GM19438 (cell line): Measurements from ENCODE around the gene USP13.
"Not testable (repeated sequence)": the region's sequence is repeated elsewhere in the genome, so short reads cannot be mapped to it uniquely, and the experiment has no call there.

Experiments used
- ATAC-seq: cut with Tn5 transposase; IDR thresholded peaks from one replicate; pipeline ENCODE4 v1.9.1; 2021; ENCODE audit warnings: low read depth; ENCODE audit not compliant: unreplicated experiment

USP13 gene

DNA sequence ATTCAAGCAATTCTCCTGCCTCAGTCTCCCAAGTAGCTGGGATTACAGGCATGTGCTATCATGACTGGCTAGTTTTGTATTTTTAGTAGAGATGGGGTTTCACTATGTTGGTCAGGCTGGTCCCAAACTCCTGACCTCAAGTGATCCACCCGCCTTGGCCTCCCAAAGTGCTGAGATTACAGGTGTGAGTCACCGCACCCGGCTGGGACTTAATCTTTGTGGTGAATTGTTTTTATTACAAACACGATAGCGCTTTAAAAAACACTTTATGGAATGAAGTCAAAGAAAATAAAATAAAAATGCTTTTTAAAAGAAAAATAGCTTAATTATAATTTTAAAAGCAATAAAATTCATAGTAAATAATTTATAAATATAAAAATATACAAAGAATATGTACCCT lies 130.0 kb downstream of the USP13 start:
- not testable (repeated sequence) for ATAC-seq

DNA sequence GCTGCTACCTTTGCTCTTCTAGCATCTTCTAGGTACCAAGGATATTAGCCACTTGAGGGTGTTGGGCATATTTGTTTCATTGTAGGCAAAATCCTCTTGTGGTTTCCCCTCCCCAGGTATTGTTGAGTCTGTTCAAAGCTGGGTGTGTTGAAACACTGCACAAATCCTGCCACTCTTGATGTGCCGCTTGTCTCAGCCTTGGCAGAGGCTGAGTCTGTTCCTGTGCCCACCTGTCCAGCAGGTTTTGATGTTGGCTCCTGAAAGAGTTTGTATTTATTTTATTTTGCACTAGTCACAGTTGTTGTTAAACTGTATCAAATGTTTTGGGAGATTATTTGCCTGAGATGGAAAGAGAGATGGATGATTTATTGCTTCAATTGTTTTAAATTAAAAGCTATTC lies 136.2 kb downstream of the USP13 start:
- no peak for ATAC-seq

DNA sequence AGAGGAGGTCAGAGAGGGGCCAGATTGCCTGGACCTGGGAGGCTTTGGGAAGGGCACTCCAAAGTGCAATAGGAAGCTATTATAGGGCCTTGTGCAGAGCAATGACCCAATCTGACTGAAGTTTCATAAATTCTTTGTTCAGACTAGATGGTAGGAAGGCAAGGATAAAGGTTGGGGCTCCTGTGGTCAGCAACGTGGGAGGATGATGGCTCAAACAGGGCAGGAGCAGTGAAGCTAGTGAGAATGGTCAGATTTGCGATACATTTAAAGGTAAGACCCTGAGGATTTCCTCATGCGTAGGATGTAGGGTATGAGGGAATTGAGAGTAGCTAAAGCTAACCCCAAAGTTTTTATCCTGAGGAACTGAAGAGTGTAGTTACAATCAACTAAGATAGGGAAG lies 139.0 kb downstream of the USP13 start:
- no peak for ATAC-seq

DNA sequence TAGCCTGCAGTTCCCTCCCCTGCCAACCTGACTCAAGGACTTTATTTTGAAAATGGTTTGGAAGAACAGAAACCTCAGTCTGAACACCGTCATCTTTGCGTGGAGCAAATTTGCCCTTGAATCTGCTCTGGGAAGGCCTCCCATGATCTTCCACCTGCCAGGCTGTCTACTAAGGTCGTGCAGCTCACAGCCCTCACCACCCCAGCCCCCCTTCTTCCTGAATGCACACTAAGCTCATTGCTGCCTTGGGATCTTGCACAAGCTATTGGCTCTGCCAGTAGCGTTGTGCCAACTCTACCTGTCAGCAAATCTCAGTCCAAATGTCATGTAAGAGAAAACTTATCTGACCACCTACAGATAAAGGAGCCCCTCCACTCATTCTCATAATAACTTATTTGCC lies 141.5 kb downstream of the USP13 start:
- no peak for ATAC-seq

DNA sequence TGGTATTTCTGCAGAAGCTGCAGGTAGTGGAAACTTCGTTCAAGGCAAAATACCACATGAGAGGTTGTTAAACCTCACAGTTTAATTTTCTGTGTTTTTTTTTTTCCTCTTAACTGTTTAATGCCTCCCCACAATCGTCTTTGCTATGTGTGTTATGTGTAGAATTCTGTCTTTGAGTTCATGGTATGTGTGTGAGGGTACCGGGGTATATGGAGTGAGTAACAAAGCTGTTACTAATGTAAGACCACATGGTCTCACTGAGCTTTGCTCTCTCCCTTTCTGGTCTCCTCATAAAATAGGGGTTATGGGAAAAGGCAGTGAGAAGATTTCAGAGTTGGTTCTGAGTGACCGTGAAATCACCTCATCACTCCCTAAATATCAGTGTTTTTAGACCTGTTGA lies 143.6 kb downstream of the USP13 start:
- no peak for ATAC-seq

DNA sequence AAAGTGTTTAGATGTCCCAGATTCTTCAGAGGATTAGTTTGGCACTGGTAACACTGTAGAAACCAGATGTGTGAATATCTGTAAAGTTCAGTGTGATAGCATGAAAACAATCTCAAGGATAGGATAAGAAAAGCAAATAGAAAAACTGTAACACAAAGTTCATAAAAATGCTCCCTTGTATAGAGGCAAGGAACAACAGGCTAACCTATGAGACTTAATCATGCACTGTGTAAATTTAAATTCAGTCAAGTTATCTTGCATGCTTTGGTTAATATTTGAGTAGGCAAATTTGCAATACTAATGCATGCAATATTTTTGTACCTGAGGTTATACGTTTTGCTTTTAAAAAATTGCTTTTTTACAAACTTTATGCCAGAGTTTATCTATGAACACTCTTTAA lies 144.4 kb downstream of the USP13 start:
- no peak for ATAC-seq

DNA sequence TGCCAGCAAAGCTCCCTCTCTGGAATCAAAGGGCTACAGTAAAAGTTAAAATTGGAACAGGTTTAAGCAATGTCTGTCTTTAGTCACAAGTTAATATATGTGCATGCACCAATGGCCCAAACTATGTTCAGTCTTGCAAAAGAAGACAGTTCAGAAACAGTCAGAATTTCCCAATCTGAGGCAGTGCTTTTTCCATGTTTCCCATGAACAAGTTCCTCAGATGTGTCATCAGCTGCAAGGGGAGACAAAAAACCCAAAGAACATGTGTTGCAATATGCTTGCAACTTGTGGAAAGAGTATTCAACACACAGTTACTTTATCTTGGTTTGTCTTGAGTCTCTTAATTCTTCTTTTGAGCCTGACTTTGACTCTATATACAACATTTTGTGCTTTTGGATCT lies 148.4 kb downstream of the USP13 start:
- ATAC-seq, result no peak

DNA sequence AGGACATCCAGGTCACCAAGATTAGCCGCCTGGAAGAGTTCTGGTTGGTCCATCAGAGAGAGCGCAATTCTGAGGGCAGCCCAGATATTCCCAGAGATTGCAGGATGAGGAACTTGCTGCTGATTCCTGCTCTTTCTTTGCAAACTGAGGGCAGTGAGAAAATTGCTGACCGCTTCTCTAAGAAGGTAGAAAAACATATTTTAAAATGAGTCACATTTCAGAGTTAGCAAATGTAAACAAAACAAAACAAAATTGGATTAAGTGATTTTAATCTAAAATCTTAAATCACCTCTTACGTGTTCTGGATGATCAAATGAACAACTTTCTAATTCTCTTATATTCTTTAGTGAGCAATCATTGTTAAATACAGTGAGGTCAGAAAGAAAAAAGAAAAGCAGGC lies 149.0 kb downstream of the USP13 start:
- ATAC-seq, result no peak

DNA sequence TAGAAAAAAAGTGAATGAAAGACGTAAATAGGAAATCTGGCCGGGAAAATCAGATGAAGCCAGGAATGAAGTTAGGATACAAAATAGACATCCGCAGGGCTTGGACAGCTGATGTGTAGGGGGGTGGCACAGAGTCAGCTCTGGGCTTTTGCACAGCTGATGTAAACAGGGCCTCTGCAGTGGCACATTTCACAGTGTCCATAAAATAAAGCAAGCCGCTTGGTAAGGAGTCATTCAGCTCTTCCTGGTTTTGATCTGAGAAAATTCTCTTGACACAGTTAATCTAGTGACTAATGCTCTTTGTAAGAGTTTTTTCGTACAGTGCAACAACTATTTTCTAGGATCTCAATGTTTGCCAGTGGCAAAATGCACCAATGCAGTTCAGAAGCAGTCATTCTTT lies 153.3 kb downstream of the USP13 start:
- no peak for ATAC-seq

DNA sequence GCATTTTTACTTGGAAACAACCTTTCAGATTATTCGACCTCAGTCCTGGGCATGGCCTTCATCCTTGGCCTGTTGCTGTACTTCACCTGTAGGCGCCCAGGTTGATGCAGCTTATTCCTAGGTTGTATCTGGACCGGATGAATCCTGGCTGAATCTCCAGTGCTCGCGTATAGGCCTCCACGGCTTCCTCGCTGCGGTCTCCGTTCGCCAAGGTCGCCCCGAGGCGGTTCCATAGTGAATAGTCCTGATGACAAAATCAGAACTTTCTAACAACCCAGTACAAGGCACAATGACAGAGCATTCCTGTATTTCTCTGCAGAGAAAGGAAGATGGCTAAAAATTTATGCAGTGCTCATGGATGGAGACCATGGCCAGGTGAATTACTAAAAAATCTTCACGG lies 154.7 kb downstream of the USP13 start:
- ATAC-seq, result no peak

DNA sequence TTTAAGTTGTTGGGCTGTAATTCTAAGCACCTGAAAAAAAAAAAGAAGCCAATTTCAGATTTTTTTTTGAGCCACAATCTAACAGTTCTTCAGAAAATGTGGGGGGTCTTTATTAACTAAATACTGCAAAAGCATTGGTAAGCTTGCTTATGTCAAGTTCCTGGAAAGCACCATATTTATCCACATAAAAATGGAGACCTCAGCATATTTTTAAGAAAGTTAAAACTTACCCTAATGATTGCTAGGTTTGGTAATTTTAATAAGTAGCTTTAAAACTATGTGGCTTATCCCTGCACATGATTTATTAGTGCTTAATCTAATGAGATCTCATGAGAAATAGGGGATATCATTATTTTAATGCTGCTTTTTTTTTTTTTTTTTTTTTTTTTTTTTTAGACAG lies 156.8 kb downstream of the USP13 start:
- ATAC-seq, result no peak

DNA sequence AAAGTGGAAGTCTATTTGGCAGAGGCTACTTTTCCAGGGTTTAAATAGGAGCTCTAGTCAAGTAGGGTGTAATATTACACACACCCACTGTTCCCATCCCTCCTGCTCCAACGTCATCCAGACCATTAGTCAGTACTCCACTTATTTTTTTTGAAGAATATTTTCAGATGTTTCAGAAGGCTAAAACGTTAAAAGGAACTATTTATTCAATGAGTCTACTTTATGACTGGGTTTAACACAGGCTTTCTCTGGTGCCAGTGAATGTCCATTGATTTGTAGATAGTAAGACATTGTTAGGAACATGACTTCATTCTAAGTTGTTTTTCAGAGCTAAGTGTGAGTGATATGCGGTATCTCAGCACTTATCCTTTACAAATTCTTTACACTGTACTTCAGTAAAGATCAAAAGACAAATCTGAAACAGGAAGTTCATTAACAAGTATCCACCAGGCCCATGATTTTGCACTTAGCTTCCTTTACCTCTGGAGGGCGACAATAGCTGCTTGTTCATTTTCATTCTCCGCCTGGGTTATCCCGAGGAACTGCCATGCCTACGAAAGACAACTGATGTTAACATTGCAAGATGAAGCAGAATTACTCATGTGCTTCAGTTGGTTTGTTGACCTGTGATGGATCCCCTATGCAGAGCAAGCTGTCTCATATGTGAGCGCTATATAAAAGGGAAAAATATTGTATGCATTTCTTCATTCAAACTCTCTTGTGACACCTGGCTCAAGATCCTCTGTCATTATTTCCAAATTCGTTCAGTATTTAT lies 158.7 kb downstream of the USP13 start:
- ATAC-seq, result peak; percentile 87

DNA sequence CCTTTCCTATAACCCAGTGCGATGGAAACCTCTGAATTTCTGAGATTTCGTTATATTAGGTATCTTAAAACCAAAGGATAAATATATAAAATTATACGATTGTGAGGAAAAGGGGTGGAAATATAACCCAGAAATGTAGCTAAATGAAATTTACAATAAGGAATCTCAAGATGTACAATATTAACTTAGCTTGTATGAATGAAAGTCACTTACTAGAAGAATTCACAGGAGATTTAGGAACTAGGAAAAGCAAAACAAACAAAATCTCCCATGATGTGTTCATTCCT lies 159.2 kb downstream of the USP13 start:
- no peak for ATAC-seq

DNA sequence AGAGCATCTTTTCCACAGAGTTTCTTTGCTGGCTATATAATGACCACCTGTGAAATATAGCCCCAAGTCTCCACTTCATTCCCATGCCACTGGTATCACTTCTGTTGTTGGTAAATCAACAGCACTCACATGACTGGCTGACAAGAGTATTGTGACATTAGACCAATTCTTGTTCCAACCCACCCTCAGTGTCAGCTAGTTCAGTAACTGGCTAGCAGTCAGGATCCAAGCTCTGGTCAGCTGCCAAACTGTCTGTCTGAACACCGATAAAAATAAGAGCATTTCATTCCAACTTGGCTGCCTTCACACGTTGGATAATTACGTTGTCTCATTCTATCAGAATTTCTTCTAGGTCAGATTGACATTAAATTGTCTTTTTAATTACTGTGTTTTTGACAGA lies 166.5 kb downstream of the USP13 start:
- ATAC-seq, result no peak

DNA sequence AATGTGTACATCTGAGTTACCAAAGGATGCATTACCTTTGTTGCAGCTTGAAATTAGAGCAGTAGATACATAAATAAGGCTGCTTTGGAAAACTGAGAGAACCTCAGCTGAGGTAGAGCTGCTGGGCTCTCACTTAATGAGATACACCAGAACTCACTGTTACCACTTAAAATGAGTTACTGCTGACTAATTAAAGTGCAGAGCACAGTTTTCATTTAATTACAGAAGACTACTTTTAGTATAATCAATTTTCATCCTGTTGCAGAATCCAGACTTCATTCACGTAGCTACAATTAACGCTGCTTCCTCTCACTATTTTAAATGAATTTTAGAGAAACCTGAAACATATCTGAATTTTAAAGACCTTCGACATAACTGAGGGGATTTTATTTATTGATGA lies 169.5 kb downstream of the USP13 start:
- no peak for ATAC-seq

DNA sequence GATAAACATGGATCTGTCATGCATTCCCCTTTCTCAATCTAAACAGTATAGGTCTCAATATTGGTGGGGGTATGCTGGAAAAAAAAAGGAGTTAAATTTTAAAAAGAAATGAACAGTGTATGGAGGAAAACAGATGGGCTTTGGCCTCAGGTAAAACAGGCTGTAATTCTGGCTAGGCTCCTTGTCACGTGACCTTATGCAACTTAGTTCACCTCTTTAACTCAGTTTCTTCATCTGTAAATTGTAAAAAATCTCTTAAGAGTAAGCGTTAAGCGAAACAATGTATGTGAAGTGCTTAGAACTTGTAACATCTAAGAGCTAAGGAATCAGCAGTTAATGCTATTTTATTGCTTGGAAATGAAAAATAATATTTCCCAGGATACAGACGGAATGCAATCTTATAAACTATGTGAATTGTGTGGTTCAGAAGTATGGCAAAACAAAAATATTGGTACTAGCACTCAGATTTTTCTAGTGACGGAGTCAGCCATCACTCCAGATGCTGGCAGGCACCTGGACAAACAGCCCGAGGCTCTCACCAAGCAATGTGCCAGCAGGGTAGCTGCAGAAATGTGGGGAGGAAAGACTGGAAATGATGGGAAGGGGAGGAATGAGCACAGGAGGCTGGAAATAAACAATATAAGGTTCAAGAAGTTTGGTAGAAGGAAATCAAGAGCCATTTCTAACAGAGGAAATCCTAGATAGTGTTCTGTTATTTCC lies 172.8 kb downstream of the USP13 start:
- no peak for ATAC-seq

DNA sequence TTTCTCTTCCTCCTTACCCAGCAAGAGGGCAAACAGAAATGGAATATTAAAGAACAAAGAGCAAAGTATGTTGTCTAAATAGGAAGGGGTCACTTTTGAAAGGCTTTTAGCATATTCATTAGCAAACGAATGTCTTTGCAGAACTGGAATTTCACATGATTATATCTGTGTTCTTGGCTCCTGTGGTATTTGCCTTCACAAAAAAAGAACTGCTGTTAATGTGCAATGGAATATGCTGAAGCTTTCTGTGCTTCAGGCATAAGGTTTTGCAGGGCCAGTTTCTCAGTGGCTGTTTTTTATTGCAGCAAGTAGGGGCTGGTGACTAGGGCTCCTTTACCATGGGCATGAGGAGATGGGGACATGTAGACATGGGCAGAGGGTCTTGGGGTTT lies 173.4 kb downstream of the USP13 start:
- ATAC-seq, result no peak

DNA sequence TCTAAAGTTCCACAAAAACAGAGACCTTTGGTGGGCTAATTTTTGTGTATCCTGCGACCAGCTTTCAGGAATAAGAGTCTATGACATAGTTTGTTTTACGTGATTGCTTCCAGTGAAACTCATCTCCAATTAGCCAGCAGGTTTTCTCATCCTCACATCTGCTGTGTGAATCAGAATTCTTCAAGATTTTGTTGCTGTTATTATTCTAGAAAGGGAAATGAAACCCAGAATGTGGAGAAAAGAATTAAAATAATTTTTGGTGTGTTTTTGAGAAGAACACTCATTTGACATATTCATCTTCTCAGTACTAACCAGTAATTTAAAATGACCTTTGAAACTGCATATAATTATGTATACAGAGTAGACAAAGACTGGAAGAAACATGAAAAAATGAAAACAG lies 175.9 kb downstream of the USP13 start:
- no peak for ATAC-seq

DNA sequence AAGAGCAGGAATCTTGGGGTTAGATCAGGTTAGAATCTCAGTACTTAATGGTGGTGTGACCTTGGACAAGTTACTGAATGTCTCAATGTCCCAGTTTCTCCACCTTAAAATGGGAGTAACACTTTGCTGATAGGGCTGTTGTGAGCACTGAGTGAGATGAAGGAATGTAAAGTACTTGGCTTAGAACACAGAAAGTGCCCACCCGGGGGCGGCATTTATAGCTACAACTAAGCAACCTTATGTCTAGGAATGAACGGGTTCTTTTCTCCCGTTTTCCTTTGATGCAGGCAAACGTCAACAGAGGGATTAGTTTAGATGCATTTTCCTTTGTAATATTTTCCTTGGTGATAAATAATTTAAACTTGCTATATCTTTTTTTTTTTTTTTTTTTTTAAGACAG lies 176.6 kb downstream of the USP13 start:
- no peak for ATAC-seq

DNA sequence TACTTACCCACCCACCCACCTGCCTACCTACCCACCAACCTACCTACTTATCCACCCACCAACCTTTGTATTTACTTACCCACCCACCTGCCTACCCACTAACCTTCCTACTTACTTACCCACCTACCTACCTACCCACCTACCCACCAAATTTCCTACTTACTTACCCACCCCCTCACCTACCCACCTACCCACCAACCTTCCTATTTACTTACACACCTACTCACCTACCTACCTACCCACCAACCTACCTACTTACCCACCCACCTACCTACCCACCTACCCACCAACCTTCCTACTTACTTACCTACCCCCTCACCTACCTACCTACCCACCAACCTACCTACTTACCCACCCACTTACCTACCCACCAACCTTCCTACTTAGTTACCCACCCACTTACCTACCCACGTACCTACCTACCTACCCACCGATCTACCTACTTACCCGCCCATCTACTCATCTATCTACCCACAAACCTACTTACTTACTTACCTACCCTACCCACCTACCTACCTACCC lies 179.6 kb downstream of the USP13 start:
- ATAC-seq, result no peak

DNA sequence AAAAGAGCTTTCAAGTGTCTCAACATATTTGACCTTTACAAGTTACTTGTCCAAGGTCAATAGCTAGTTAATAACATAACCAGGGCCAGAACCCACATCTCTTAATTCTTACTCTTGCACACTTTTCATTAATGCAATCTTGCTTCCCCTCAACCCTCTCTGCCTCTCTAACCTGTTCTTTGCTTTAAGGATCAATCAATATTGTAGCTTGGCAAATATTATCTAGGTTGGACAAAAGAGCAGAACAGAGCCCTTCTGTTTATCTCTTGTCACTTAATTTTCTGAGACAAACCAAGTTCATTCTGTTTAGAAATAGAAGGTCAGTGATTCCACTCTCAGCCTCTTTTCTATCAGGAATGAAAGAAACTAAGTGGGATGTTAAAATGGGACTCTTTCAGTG lies 180.5 kb downstream of the USP13 start:
- ATAC-seq, result no peak

DNA sequence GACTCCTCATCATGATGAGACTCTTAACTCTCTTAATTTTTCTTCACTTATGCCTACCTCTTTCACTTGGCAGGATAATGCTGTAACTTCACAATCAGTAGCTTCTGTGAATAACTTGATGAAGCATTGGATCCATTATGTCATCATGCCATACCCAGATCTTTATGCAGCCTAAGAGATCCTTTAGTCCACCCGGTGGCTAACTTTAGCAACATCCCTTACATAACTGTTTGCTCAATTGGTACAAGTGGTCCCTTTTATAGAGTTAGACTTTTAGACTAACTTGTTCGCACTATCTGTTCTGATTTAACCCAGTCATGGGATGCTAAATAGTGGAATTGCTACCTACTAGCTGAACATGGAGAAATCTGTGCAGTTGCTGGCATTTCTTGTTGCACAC lies 184.5 kb downstream of the USP13 start:
- ATAC-seq, result no peak
